Endothelial cell of umbilical vein (primary cell): ENCODE results near the gene PPP1R11. TPM values are rescaled to one million over a fixed set of nuclear protein-coding genes. Genes with fewer than 3 reads are reported as not detected.
"Not testable (repeated sequence)": the region's sequence is repeated elsewhere in the genome, so short reads cannot be mapped to it uniquely, and the experiment has no call there.

ENCODE experiments used
- BruUV-seq: library from RNA; stranded (reverse); fragments of 400-500 nt; replicated peaks from 2 replicates; lab custom pipeline; 2021; lab: Mats Ljungman, UMichigan
- CTCF ChIA-PET: fragments of 300-600, 350-600 bp; sonication (Branson Sonifier 250); formaldehyde crosslinking; loops from one replicate; lab custom pipeline; 2021; ENCODE audit warnings: antibody characterized with exemption, inconsistent platforms; lab: Charles Lee
- POLR2A ChIA-PET: fragments of 300-600, 350-600 bp; sonication (Branson Sonifier 250); formaldehyde crosslinking; loops from one replicate; lab custom pipeline; 2021; ENCODE audit warnings: antibody characterized with exemption, inconsistent platforms; lab: Charles Lee
- DNase-seq: peaks from one replicate; pipeline ENCODE4 v3.0.0-alpha.2; 2011; ENCODE audit warnings: low read depth, low spot score
- FAIRE-seq: peaks from 2 replicates; lab custom pipeline; 2011; peaks lifted over from hg19 to GRCh38; lab: Jason Lieb, UNC
- H2AFZ ChIP-seq: 2 replicates; pipeline ENCODE4 v1.6.0; 2012; ENCODE audit warnings: low read depth, low read length, control low read depth, inconsistent platforms
- H3K27ac ChIP-seq: 2 replicates; pipeline ENCODE4 v1.5.1; 2011; ENCODE audit warnings: low read depth, mild to moderate bottlenecking, control low read depth, low read length, moderate library complexity; ENCODE audit not compliant: insufficient read depth
- H3K27me3 ChIP-seq, 2 experiments: 2 replicates each; pipeline versions ENCODE4 v1.6.0 to v1.6.1; 2011; ENCODE audit warnings: low read length in 2 of 2, mixed read lengths in 1 of 2; ENCODE audit not compliant: control insufficient read depth in 2 of 2, insufficient read depth in 2 of 2
- H3K36me3 ChIP-seq, 2 experiments: 2 replicates in 1 of 2; 3 replicates in 1 of 2; pipeline ENCODE4 v1.5.1; 2011; ENCODE audit warnings: low read length in 2 of 2, mild to moderate bottlenecking in 1 of 2, moderate library complexity in 1 of 2; ENCODE audit not compliant: control insufficient read depth in 2 of 2, insufficient read depth in 2 of 2; ENCODE audit errors: extremely low read depth in 1 of 2
- H3K4me1 ChIP-seq: 3 replicates; pipeline ENCODE4 v1.5.1; 2011; ENCODE audit warnings: mild to moderate bottlenecking, low read length; ENCODE audit not compliant: control insufficient read depth, insufficient read depth; ENCODE audit errors: extremely low read depth
- H3K4me2 ChIP-seq: 2 replicates; pipeline ENCODE4 v1.6.1; 2011; ENCODE audit warnings: low read length, control low read depth, mixed read lengths; ENCODE audit not compliant: insufficient read depth
- H3K4me3 ChIP-seq, 3 experiments: fragments of 200-600 bp in 1 of 3; sonication (generic), shearing (Covaris generic) in 1 of 3; replicated peaks in 1 of 3; 2 replicates each; pipeline ENCODE4 v1.5.1; 2011 to 2016; ENCODE audit warnings: control low read depth in 3 of 3, low read length in 3 of 3, mild to moderate bottlenecking in 2 of 3, inconsistent platforms in 1 of 3, low read depth in 1 of 3, moderate library complexity in 1 of 3; ENCODE audit not compliant: insufficient read depth in 1 of 3
- H3K79me2 ChIP-seq: 2 replicates; pipeline ENCODE4 v1.6.0; 2012; ENCODE audit warnings: low read length, inconsistent platforms; ENCODE audit not compliant: control insufficient read depth, insufficient read depth
- H3K9ac ChIP-seq: replicated peaks from 2 replicates; pipeline ENCODE3; 2011; ENCODE audit warnings: low read length, control low read depth; ENCODE audit not compliant: insufficient read depth; ENCODE audit errors: extremely low read depth
- H3K9me1 ChIP-seq: replicated peaks from 3 replicates; pipeline ENCODE4 v1.6.0; 2011; ENCODE audit warnings: mild to moderate bottlenecking, low read length; ENCODE audit not compliant: control insufficient read depth, insufficient read depth; ENCODE audit errors: extremely low read depth
- H3K9me3 ChIP-seq: replicated peaks from 2 replicates; pipeline ENCODE4 v1.5.1; 2012; ENCODE audit warnings: low read length, inconsistent platforms; ENCODE audit not compliant: control insufficient read depth, insufficient read depth
- H4K20me1 ChIP-seq: replicated peaks from 2 replicates; pipeline ENCODE3; 2011; ENCODE audit warnings: mild to moderate bottlenecking, low read length; ENCODE audit not compliant: control insufficient read depth, insufficient read depth; ENCODE audit errors: extremely low read depth
- EZH2 ChIP-seq: IDR thresholded peaks from 2 replicates; pipeline ENCODE4 v1.6.1; 2012; ENCODE audit warnings: borderline replicate concordance, low read depth, mild to moderate bottlenecking, moderate library complexity, low read length, inconsistent platforms; ENCODE audit not compliant: severe bottlenecking
- FOS ChIP-seq: IDR thresholded peaks from 2 replicates; pipeline ENCODE4 v1.6.1; 2011; ENCODE audit warnings: mild to moderate bottlenecking, low read length, moderate library complexity, borderline replicate concordance; ENCODE audit not compliant: insufficient read depth
- GATA2 ChIP-seq: IDR thresholded peaks from 2 replicates; pipeline ENCODE4 v1.7.0; 2011; ENCODE audit warnings: low read depth, mild to moderate bottlenecking, moderate library complexity, mixed read lengths, low read length; ENCODE audit not compliant: insufficient read length, insufficient read depth
- JUN ChIP-seq: IDR thresholded peaks from 2 replicates; pipeline ENCODE4 v1.6.1; 2011; ENCODE audit warnings: borderline replicate concordance, low read depth; ENCODE audit not compliant: insufficient read length, insufficient read depth
- MYC ChIP-seq: IDR thresholded peaks from one replicate; pipeline ENCODE4 v1.6.1; 2011; ENCODE audit warnings: mild to moderate bottlenecking, low read depth, low read length
- POLR2A ChIP-seq: IDR thresholded peaks from 2 replicates; pipeline ENCODE4 v1.6.1; 2012; ENCODE audit warnings: low read depth, mild to moderate bottlenecking, control low read depth, low read length
- POLR2AphosphoS5 ChIP-seq: IDR thresholded peaks from 2 replicates; pipeline ENCODE4 v1.6.1; 2012; ENCODE audit warnings: low read depth, mild to moderate bottlenecking, control low read depth, low read length, moderate library complexity; ENCODE audit not compliant: insufficient read depth
- dilution Hi-C: fragments of 300-500 bp; cut with MboI; formaldehyde crosslinking; loops from one replicate; pipeline ENCODE4 v1.15.0; 2019; ENCODE audit warnings: low sequenced_read_pairs; ENCODE audit not compliant: extremely low pct_ligation_motif_present
- intact Hi-C: fragments of 100-400 bp; cut with micrococcal nuclease; formaldehyde crosslinking; loops from one replicate; pipeline ENCODE4 v1.10.0; 2022
- polyA plus RNA-seq, 4 experiments: library from polyadenylated mRNA; depleted of rRNA in 3 of 4; stranded (reverse) in 3 of 4; unstranded in 1 of 4; fragments of >200 nt; gene quantifications; 2 replicates each; pipeline versions ENCODE4 v1.2.1 to v1.2.3, GENCODE V29; 2011 to 2012; ENCODE audit warnings: missing spikeins in 1 of 4
- total RNA-seq: library from RNA; stranded (reverse); gene quantifications from 2 replicates; pipeline ENCODE4 v1.2.3, GENCODE V29; 2021
- TF ChIP-seq, protein P1 (sequence below): IDR thresholded peaks from 2 replicates; pipeline ENCODE4 v1.6.1; 2011; ENCODE audit not compliant: insufficient read depth, insufficient read length
- TF ChIP-seq, protein P2 (sequence below), 2 donors: IDR thresholded peaks; 1 replicate in 1 of 2; 2 replicates in 1 of 2; pipeline ENCODE4 v1.5.1; 2011; ENCODE audit warnings: low read length in 2 of 2, mild to moderate bottlenecking in 2 of 2, moderate library complexity in 2 of 2, control low read depth in 1 of 2, inconsistent platforms in 1 of 2, low read depth in 1 of 2; ENCODE audit not compliant: insufficient read depth in 1 of 2; ENCODE audit errors: extremely low read depth in 1 of 2

PPP1R11 gene
- total and polyA plus RNA-seq, 2 donors (not counting 3 experiments of a cell fraction or from before 2014, with no cell fraction given): 32.4 to 44.1 TPM

DNA sequence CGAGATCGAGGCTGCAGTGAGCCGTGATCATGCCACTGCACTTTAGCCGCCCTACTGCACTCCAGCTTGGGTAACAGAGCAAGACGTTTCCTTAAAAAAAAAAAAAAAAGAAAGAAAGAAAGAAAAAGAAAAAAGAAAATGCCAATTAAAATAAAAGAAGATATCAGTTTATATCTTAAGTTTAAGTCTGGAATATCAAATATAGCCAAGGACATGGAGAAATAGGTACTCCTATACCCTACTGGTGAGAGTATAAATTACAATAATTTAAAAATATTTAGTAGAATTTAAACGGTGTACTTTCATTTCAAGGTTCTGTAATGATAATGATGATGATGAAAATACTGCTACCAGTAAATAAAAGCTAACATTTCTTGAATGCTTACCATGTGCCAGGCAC, 49.7 kb downstream of the PPP1R11 start:
- H3K4me2 ChIP-seq: no peak overlapping the region

DNA sequence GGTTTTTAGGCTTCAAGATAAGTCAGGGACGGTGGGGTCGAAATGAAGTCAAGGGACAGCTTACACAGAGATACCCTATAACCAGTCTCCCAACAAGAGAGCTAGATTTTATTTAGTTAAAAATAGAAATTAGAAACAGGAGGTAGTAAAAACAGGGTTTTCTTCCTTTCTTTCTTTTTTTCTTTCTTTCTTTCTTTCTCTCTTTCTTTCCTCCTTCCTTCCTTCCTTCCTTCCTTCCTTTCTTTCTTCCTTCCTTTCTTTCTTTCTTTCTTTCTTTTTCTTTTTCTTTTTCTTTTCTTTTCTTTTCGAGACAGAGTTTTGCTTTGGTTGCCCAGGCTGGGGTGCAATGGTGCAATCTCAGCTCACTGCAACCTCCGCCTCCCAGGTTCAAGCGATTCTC, 51.7 kb downstream of the PPP1R11 start:
- dilution Hi-C loops, POLR2A ChIA-PET: not testable (repeated sequence)
- CTCF ChIA-PET: interaction anchor here (0.7 to 1.6 kb wide), 2 partner anchors 16 to 279 kb away, joined by 3 to 6 read pairs; no protein-coding TSS in a partner anchor

More for the DNA sequence above, 49.7 kb downstream of the PPP1R11 start:
- ChIA-PET CTCF (interaction anchor here (0.7 to 2.1 kb wide), 2 partner anchors 14 to 15 kb away, joined by 3 to 7 read pairs; no protein-coding TSS in a partner anchor), POLR2A (no interaction called here)
- Histone ChIP-seq H3K27ac (no peak overlapping the region), H3K36me3 (no peaks in the 10 kb centered on the region), H3K27me3 (peaks cover 23 to 35% of the 10 kb centered on the region in 2 experiments), H3K9ac (no peak overlapping the region), H3K4me3 (no peak overlapping the region), H3K9me3 (no peaks in the 10 kb centered on the region), H4K20me1 (no peaks in the 10 kb centered on the region), H3K79me2 (no peaks in the 10 kb centered on the region), H3K9me1 (no peaks in the 10 kb centered on the region), H2AFZ (no peak overlapping the region), H3K4me1 (no peaks in the 10 kb centered on the region)
- dilution Hi-C loops (no loop called here), intact Hi-C loops (no loop called here)
- FAIRE-seq (no peak), DNase-seq (no peak)
- TF ChIP-seq POLR2AphosphoS5 (no peak), FOS (no peak), EZH2 (no peak), POLR2A (no peak), MYC (no peak), JUN (no peak), GATA2 (no peak)
- TF ChIP-seq, protein P1, sequence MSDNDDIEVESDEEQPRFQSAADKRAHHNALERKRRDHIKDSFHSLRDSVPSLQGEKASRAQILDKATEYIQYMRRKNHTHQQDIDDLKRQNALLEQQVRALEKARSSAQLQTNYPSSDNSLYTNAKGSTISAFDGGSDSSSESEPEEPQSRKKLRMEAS: no peak
- TF ChIP-seq, protein P2, sequence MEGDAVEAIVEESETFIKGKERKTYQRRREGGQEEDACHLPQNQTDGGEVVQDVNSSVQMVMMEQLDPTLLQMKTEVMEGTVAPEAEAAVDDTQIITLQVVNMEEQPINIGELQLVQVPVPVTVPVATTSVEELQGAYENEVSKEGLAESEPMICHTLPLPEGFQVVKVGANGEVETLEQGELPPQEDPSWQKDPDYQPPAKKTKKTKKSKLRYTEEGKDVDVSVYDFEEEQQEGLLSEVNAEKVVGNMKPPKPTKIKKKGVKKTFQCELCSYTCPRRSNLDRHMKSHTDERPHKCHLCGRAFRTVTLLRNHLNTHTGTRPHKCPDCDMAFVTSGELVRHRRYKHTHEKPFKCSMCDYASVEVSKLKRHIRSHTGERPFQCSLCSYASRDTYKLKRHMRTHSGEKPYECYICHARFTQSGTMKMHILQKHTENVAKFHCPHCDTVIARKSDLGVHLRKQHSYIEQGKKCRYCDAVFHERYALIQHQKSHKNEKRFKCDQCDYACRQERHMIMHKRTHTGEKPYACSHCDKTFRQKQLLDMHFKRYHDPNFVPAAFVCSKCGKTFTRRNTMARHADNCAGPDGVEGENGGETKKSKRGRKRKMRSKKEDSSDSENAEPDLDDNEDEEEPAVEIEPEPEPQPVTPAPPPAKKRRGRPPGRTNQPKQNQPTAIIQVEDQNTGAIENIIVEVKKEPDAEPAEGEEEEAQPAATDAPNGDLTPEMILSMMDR (IDR thresholded peaks at IDR 0.05; ENCODE audit: extremely low read depth in 1 of 2, insufficient read depth in 1 of 2, low read depth in 1 of 2, low read length in 2 of 2): no peak
- no TSS peak for BruUV-seq

More for the DNA sequence above, 51.7 kb downstream of the PPP1R11 start:
- H3K4me2 ChIP-seq, H3K9ac ChIP-seq, H3K36me3 ChIP-seq, H3K79me2 ChIP-seq, FAIRE-seq, H3K4me3 ChIP-seq, H3K27ac ChIP-seq, DNase-seq, H2AFZ ChIP-seq, H3K9me1 ChIP-seq, H3K9me3 ChIP-seq, H4K20me1 ChIP-seq, BruUV-seq, intact Hi-C loops, H3K4me1 ChIP-seq: not testable (repeated sequence)
- H3K27me3 ChIP-seq: peaks cover 4 to 21% of the 10 kb centered on the region in 2 experiments
